ENCODE results near the gene GDF2.

GRCh38 chr10:47294057-47294456, 28.2 kb upstream of the GDF2 start:
- no peak for TF ChIP-seq POLR2A (IDR thresholded peaks at IDR 0.05)
- no peak for TF ChIP-seq POLR2AphosphoS5 (IDR thresholded peaks at IDR 0.05; ENCODE audit: insufficient read depth in 1 of 2, low read depth in 1 of 2)

All from vagina (tissue), 2 donors.